MCF 10A (cell line): ENCODE results near the gene FAM227B. TPM values are rescaled to one million over a fixed set of nuclear protein-coding genes. Genes with fewer than 3 reads are reported as not detected.

ENCODE experiments used
- BruUV-seq: library from RNA; stranded (reverse); fragments of 400-500 nt; replicated peaks from 2 replicates; lab custom pipeline; 2021; lab: Mats Ljungman, UMichigan
- CTCF ChIA-PET: fragments of 300-600 bp; sonication (Branson Sonifier 250); formaldehyde crosslinking; extraction: SDS; loops from one replicate; lab custom pipeline; 2021; ENCODE audit warnings: antibody characterized with exemption, inconsistent platforms; lab: Yijun Ruan, JAX
- POLR2A ChIA-PET: fragments of 300-600, 350-650 bp; sonication (Branson Sonifier 250); formaldehyde crosslinking; extraction: SDS; loops from one replicate; lab custom pipeline; 2020; ENCODE audit warnings: antibody characterized with exemption, inconsistent platforms; lab: Yijun Ruan, JAX
- DNase-seq: peaks from one replicate; pipeline ENCODE4 v3.0.0-alpha.2; 2018; ENCODE audit not compliant: unreplicated experiment
- H3K27ac Mint-ChIP-seq: one replicate; pipeline ENCODE4 v1.8.0; 2022; ENCODE audit warnings: mild to moderate bottlenecking, low read depth, mixed read lengths; ENCODE audit not compliant: unreplicated experiment
- H3K27me3 Mint-ChIP-seq: one replicate; pipeline ENCODE4 v1.8.0; 2022; ENCODE audit warnings: mixed read lengths; ENCODE audit not compliant: insufficient read depth, unreplicated experiment
- H3K36me3 Mint-ChIP-seq: one replicate; pipeline ENCODE4 v1.8.0; 2022; ENCODE audit warnings: mild to moderate bottlenecking, moderate library complexity, mixed read lengths; ENCODE audit not compliant: insufficient read depth, unreplicated experiment
- H3K4me1 Mint-ChIP-seq: one replicate; pipeline ENCODE4 v1.8.0; 2022; ENCODE audit warnings: mixed read lengths; ENCODE audit not compliant: insufficient read depth, unreplicated experiment
- H3K4me3 Mint-ChIP-seq: one replicate; pipeline ENCODE4 v1.8.0; 2022; ENCODE audit warnings: mild to moderate bottlenecking, moderate library complexity, mixed read lengths; ENCODE audit not compliant: unreplicated experiment
- H3K9me3 Mint-ChIP-seq: one replicate; pipeline ENCODE4 v1.8.0; 2022; ENCODE audit warnings: mixed read lengths; ENCODE audit not compliant: unreplicated experiment
- intact Hi-C: fragments of 100-400 bp; cut with micrococcal nuclease; formaldehyde crosslinking; loops from 2 replicates; pipeline ENCODE4 v1.14.1; 2022
- total RNA-seq: library from RNA; stranded (reverse); gene quantifications from 2 replicates; pipeline ENCODE4 v1.2.3, GENCODE V29; 2022
- TF ChIP-seq, protein P1 (sequence below): fragments of 200-600 bp; IDR thresholded peaks from one replicate; pipeline ENCODE4 v1.8.0; 2022; ENCODE audit warnings: antibody characterized with exemption, mild to moderate bottlenecking; ENCODE audit not compliant: unreplicated experiment

FAM227B gene
- total RNA-seq, 1 experiment from 2014 or later: 5.8 TPM

DNA sequence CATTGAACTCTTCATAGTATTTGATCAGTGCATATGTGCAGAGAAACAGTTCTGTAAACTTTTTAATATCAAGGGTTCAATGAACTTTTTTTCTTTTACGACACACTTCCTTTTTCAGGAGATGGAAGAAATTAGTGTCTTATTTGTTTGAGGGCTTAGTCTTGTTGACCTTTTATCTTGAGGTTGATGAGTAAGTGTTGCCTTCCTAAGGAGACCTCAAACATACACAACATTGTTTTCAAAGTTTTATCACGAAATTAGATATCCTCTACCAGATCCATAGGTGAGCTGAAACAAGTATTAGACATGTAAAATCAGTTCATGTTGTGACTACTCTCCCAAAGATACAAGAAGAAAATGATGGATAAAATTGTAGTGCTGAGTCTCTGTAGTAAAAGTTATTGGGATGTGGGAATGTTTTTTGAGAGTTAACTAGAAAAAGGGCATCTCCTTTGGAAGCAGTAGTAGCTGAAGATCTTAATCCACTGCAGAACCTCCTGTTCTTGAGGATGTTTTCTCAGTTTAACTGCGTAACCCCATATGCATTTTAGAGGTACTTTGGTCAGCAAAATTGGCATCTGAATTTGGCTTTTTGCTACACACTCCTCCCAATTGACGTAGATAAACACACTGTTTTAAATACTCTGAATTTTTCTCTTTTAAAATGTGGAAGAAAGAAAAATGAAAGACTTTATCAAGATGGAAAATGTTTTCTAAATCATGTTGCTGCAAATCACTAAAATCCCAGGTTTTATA lies 333.8 kb downstream of the FAM227B start:
- no TSS peak for BruUV-seq
- H3K4me3 Mint-ChIP-seq: no peak overlapping the region
- peaks cover 6% of the 10 kb centered on the region for H3K9me3 Mint-ChIP-seq
- no peaks in the 10 kb centered on the region for H3K4me1 Mint-ChIP-seq
- no peak overlapping the region for H3K27ac Mint-ChIP-seq
- peaks cover 54% of the 10 kb centered on the region for H3K36me3 Mint-ChIP-seq
- no peaks in the 10 kb centered on the region for H3K27me3 Mint-ChIP-seq
- TF ChIP-seq, protein P1, sequence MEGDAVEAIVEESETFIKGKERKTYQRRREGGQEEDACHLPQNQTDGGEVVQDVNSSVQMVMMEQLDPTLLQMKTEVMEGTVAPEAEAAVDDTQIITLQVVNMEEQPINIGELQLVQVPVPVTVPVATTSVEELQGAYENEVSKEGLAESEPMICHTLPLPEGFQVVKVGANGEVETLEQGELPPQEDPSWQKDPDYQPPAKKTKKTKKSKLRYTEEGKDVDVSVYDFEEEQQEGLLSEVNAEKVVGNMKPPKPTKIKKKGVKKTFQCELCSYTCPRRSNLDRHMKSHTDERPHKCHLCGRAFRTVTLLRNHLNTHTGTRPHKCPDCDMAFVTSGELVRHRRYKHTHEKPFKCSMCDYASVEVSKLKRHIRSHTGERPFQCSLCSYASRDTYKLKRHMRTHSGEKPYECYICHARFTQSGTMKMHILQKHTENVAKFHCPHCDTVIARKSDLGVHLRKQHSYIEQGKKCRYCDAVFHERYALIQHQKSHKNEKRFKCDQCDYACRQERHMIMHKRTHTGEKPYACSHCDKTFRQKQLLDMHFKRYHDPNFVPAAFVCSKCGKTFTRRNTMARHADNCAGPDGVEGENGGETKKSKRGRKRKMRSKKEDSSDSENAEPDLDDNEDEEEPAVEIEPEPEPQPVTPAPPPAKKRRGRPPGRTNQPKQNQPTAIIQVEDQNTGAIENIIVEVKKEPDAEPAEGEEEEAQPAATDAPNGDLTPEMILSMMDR: no peak
- intact Hi-C loops: no loop called here
- ChIA-PET POLR2A (interaction anchor here (1.3 kb wide), 1 partner anchor 27 kb away, joined by 3 read pairs; no protein-coding TSS in a partner anchor), CTCF (no interaction called here)
- no peak for DNase-seq

DNA sequence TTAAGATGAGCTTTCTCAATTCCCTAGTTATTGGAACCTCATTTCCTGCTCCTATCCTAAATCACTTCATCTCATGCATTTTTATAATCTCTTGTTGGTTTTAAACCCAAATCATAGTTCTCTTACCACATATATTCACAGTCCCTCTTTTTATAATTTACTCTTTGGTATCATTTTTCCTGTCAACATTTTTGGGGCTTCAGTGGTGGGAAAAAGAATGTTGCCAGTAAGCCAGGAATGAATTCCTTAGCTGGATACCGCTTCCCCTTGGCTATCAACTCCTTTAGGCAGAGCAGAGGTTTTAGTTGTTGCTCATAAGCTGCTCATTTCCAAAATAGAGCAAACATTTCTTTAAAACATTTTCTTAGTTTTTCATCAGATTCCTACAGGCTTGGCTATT lies 338.3 kb downstream of the FAM227B start:
- Mint-ChIP-seq H3K4me3 (no peak overlapping the region), H3K27me3 (no peaks in the 10 kb centered on the region), H3K27ac (no peak overlapping the region), H3K36me3 (peaks cover 62% of the 10 kb centered on the region), H3K9me3 (peaks cover 6% of the 10 kb centered on the region), H3K4me1 (no peaks in the 10 kb centered on the region)
- POLR2A ChIA-PET: interaction anchor here (1.2 kb wide), 1 partner anchor 10 kb away, joined by 4 read pairs; no protein-coding TSS in a partner anchor
- intact Hi-C loops: no loop called here
- BruUV-seq: no TSS peak
- TF ChIP-seq, protein P1: no peak
- CTCF ChIA-PET: no interaction called here
- no peak for DNase-seq

DNA sequence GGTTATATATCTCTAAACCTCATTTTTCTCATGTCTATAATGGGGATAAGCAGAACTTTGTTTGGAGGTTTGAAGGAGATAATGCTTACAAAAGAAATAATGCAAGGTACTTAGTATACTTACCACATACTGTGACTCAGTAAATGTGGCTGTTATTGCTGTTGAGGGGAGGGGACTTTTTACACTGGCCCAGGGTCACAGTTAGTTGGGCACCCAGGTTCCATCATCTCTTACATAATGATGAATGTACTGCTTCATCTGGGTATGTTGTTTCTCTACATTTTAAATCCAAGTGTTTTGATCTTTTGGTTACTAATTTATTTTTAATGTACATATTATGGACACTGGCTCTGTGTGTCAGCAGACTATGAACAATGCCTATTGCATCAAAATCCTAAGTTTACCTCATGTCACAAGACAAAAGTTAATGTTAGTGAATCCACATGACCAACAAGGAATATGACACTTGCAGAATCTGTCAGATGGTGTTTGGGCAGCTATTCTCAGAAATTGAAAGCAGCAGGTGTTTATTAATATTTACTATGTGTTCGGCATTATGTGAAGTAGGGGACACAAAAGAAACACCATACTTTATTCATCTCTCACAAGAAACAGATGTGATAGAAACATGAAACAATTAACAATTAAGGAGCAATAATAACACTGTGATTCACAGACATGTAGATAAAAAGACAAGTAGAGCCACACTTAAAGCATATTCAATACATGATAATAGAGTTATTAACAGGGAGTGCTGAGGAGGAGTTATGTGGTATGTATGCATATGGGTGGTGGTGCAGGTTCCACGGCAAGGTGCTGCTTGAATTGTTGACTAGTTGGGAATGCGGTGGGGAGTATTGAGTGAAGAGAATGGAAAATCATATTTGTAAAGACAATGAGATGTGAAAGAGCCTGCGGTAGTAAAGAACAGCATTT lies 340.8 kb downstream of the FAM227B start:
- no peaks in the 10 kb centered on the region for H3K9me3 Mint-ChIP-seq

More for the DNA sequence above, 340.8 kb downstream of the FAM227B start:
- TF ChIP-seq, protein P1: no peak
- Mint-ChIP-seq H3K36me3 (peaks cover 53% of the 10 kb centered on the region), H3K4me3 (no peak overlapping the region), H3K27ac (no peak overlapping the region), H3K27me3 (no peaks in the 10 kb centered on the region), H3K4me1 (no peaks in the 10 kb centered on the region)
- intact Hi-C loops: no loop called here
- DNase-seq: no peak
- CTCF ChIA-PET: interaction anchor here (0.7 kb wide), 1 partner anchor 708 kb away, joined by 3 read pairs; no protein-coding TSS in a partner anchor
- BruUV-seq: no TSS peak
- POLR2A ChIA-PET: interaction anchor here (0.7 kb wide), 1 partner anchor 307 kb away, joined by 3 read pairs; no protein-coding TSS in a partner anchor
